ENCODE results near the gene AHCYL2. TPM values are rescaled to one million over a fixed set of nuclear protein-coding genes. Genes with fewer than 3 reads are reported as not detected.

The AHCYL2 gene
- total RNA-seq, 4 donors from 2014 or later: 93.7 to 635 (median 551) TPM

GRCh38 chr7:129317450-129317849 lies 92.6 kb downstream of the AHCYL2 start:
- WGBS, 2 donors (ENCODE audit: low coverage in 1 of 2): 72 to 86% methylated on average over 1 to 2 of the region's 2 CpGs
- Histone ChIP-seq H3K4me3 (no peak overlapping the region), H3K36me3 (no peaks in the 10 kb centered on the region), H3K9me3 (no peaks in the 10 kb centered on the region), H3K27me3 (no peaks in the 10 kb centered on the region), H3K27ac (no peak overlapping the region), H3K4me1 (no peaks in the 10 kb centered on the region)
- intact Hi-C loops (cut with DNase I; ENCODE audit: low total_unique reads): no loop called here
- in situ Hi-C loops (cut with MboI; ENCODE audit: low pct_ligation_motif_present in 1 of 4, low pct_unique_long_range_greater_than_20kb in 1 of 4, low sequenced_read_pairs in 3 of 4): no loop called here
- TF ChIP-seq, protein P1, sequence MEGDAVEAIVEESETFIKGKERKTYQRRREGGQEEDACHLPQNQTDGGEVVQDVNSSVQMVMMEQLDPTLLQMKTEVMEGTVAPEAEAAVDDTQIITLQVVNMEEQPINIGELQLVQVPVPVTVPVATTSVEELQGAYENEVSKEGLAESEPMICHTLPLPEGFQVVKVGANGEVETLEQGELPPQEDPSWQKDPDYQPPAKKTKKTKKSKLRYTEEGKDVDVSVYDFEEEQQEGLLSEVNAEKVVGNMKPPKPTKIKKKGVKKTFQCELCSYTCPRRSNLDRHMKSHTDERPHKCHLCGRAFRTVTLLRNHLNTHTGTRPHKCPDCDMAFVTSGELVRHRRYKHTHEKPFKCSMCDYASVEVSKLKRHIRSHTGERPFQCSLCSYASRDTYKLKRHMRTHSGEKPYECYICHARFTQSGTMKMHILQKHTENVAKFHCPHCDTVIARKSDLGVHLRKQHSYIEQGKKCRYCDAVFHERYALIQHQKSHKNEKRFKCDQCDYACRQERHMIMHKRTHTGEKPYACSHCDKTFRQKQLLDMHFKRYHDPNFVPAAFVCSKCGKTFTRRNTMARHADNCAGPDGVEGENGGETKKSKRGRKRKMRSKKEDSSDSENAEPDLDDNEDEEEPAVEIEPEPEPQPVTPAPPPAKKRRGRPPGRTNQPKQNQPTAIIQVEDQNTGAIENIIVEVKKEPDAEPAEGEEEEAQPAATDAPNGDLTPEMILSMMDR (IDR thresholded peaks at IDR 0.05): no peak
- no peak for TF ChIP-seq POLR2A (IDR thresholded peaks at IDR 0.05)
- no peak for TF ChIP-seq EP300 (IDR thresholded peaks at IDR 0.05; ENCODE audit: low read depth)
- TF ChIP-seq POLR2AphosphoS5 (IDR thresholded peaks at IDR 0.05): no peak
- no peak for DNase-seq

GRCh38 chr7:129327076-129327475 lies 102.2 kb downstream of the AHCYL2 start:
- 67 to 73% methylated on average over 1 of the region's 1 CpG for WGBS, 2 donors (ENCODE audit: low coverage in 1 of 2)
- H3K36me3 ChIP-seq: peaks cover 0 to 6% (median 0%) of the 10 kb centered on the region in 4 donors
- in situ Hi-C loops (cut with MboI; ENCODE audit: low pct_ligation_motif_present in 1 of 4, low pct_unique_long_range_greater_than_20kb in 1 of 4, low sequenced_read_pairs in 3 of 4): no loop called here
- no peak overlapping the region for H3K27ac ChIP-seq
- H3K4me3 ChIP-seq: no peak overlapping the region
- no peaks in the 10 kb centered on the region for H3K27me3 ChIP-seq
- intact Hi-C loops (cut with DNase I; ENCODE audit: low total_unique reads): no loop called here
- DNase-seq: no peak
- TF ChIP-seq, protein P1 (IDR thresholded peaks at IDR 0.05): no peak
- TF ChIP-seq POLR2AphosphoS5 (IDR thresholded peaks at IDR 0.05) (no peak), EP300 (IDR thresholded peaks at IDR 0.05; ENCODE audit: low read depth) (no peak), POLR2A (IDR thresholded peaks at IDR 0.05) (no peak)
- H3K4me1 ChIP-seq: no peaks in the 10 kb centered on the region
- peaks cover 8 to 10% of the 10 kb centered on the region in 2 donors for H3K9me3 ChIP-seq

DNA sequence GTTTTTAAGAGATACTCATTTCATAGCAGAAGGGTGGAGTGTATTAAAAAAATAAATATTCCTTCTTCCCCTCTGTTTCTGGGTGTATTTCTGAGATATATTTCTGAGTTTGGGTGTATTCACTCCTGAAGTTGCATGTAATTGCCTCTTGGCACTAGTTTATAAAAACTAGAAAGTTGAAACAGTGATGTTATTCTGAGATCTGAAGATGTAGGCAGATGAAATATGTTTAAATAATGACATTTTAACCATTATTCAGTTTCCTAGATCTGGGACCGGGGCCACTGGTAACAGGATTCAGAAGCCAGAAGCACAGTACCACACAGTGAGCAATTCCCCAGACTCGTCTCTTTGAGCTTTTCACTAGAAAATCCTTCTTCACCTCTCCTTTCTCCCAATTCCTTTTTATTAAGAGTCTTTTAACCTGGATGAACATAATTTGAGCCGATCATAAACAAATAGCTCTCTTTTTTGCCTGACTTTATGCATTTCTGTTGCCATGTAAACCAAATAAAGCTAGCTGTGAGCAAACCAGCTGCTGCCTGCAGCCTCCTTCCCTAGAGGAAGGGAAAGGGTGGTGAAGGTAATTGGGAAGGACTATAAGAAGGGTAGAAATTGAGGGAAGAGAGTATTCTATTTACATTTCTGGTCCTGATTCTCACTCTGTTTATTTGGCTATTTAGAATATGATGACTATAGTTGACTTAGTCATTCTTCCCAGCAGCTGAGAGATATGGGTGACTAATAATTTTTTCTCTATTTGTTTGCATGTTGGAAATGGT lies 107.6 kb downstream of the AHCYL2 start:
- no peak for TF ChIP-seq POLR2AphosphoS5 (IDR thresholded peaks at IDR 0.05)
- TF ChIP-seq POLR2A (IDR thresholded peaks at IDR 0.05): no peak
- Histone ChIP-seq H3K27me3 (no peaks in the 10 kb centered on the region), H3K4me3 (no peak overlapping the region), H3K36me3 (no peaks in the 10 kb centered on the region), H3K9me3 (no peaks in the 10 kb centered on the region), H3K27ac (no peak overlapping the region), H3K4me1 (no peaks in the 10 kb centered on the region)
- 72 to 83% methylated on average over 3 of the region's 3 CpGs for WGBS, 2 donors (ENCODE audit: low coverage in 1 of 2)
- in situ Hi-C loops (cut with MboI; ENCODE audit: low pct_ligation_motif_present in 1 of 4, low pct_unique_long_range_greater_than_20kb in 1 of 4, low sequenced_read_pairs in 3 of 4): no loop called here
- no peak for DNase-seq
- intact Hi-C loops (cut with DNase I; ENCODE audit: low total_unique reads): no loop called here

DNA sequence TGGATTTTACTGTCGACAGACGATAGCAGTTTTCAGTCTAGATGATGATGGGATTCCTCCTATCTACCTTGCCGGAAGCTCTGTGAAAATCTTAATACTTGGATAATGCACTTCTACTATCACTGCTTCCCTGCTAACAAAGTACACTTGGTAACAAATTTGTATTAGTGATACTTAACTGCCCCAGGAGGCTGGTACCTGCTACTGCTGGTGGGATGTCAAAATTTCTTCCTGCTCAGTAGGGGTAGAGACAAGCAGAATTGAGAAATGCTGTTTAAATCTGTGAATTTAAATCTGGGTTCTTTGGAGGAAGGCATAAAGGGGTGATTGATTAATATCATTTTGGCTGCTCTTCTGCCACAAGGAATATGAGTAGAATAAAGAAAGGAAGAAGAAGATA lies 109.6 kb downstream of the AHCYL2 start:
- 96 to 100% methylated on average over 3 of the region's 3 CpGs for WGBS, 2 donors (ENCODE audit: low coverage in 1 of 2)
- no peak overlapping the region for H3K27ac ChIP-seq
- no peaks in the 10 kb centered on the region for H3K4me1 ChIP-seq
- intact Hi-C loops (cut with DNase I; ENCODE audit: low total_unique reads): no loop called here
- no peak overlapping the region for H3K4me3 ChIP-seq
- H3K27me3 ChIP-seq: no peaks in the 10 kb centered on the region
- DNase-seq: no peak
- H3K9me3 ChIP-seq: no peaks in the 10 kb centered on the region
- in situ Hi-C loops (cut with MboI; ENCODE audit: low pct_ligation_motif_present in 1 of 4, low pct_unique_long_range_greater_than_20kb in 1 of 4, low sequenced_read_pairs in 3 of 4): no loop called here
- H3K36me3 ChIP-seq: no peaks in the 10 kb centered on the region
- TF ChIP-seq POLR2AphosphoS5 (IDR thresholded peaks at IDR 0.05) (no peak), POLR2A (IDR thresholded peaks at IDR 0.05) (no peak), EP300 (IDR thresholded peaks at IDR 0.05; ENCODE audit: low read depth) (no peak)
- TF ChIP-seq, protein P1 (IDR thresholded peaks at IDR 0.05): no peak
